ENCODE results near the gene AADACL3.

DNA sequence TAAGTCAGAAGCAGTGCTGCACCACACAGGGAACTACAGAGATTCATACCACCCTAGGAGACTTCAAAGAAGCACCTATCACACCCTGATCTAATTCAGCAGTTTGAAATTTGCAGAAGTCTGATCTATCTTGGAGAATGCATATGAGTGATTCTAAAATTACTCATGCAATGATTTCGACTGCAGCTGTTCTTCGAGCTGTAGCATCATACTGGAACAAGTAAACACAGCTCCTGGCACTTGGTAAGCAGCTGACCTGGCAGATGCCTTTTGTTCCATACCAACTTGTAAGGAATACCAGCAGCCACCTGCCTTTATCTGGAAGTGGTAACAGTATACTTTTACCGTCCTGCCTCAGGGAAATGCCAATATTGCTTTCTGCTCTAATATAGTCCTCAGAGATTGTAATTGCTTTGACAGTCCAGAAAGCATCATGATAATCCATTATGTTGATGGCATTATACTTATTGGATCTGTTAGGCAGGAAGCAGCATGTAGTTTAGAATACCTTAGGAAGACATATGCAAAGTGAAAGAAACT is 46.3 kb upstream of the AADACL3 start:
- TF ChIP-seq, protein P1, sequence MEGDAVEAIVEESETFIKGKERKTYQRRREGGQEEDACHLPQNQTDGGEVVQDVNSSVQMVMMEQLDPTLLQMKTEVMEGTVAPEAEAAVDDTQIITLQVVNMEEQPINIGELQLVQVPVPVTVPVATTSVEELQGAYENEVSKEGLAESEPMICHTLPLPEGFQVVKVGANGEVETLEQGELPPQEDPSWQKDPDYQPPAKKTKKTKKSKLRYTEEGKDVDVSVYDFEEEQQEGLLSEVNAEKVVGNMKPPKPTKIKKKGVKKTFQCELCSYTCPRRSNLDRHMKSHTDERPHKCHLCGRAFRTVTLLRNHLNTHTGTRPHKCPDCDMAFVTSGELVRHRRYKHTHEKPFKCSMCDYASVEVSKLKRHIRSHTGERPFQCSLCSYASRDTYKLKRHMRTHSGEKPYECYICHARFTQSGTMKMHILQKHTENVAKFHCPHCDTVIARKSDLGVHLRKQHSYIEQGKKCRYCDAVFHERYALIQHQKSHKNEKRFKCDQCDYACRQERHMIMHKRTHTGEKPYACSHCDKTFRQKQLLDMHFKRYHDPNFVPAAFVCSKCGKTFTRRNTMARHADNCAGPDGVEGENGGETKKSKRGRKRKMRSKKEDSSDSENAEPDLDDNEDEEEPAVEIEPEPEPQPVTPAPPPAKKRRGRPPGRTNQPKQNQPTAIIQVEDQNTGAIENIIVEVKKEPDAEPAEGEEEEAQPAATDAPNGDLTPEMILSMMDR (IDR thresholded peaks at IDR 0.05): no peak
- TF ChIP-seq POLR2A (IDR thresholded peaks at IDR 0.05): no peak

Data from testis (tissue), 2 donors.